Left colon (tissue), 2 donors: ENCODE data around the gene BCORL1. TPM values are rescaled to one million over a fixed set of nuclear protein-coding genes. Genes with fewer than 3 reads are reported as not detected.

Experiments
- ATAC-seq: fragments of 200-7000 bp; cut with Tn5 transposase; one replicate; pipeline ENCODE4 v1.9.1; 2020; ENCODE audit warnings: mild to moderate bottlenecking, moderate library complexity
- DNase-seq, 2 donors: peaks; one replicate each; pipeline ENCODE4 v3.0.0-alpha.2; 2020
- intact Hi-C, 2 donors: fragments of 100-400 bp; cut with DNase I in 1 of 2; cut with micrococcal nuclease in 1 of 2; formaldehyde crosslinking; loops; one replicate each; pipeline versions ENCODE4 v1.11.2 to v1.14.0; 2022; cut with DNase I, micrococcal nuclease
- total RNA-seq, 2 donors: library from RNA; stranded (reverse); fragmentation: NEBNext Ultra II Directional; extraction: Animal tissue kit (Norgen Biotek cat#: 25700); gene quantifications; one replicate each; pipeline ENCODE4 v1.2.1, GENCODE V29; 2021
- donor health status: DM: no; HTN: no; CAD: no.
- donor health status: DM: yes; HTN: yes; CAD: no.

The BCORL1 gene
- total RNA-seq, 2 donors from 2014 or later, result 10.6 to 12.2 TPM

DNA sequence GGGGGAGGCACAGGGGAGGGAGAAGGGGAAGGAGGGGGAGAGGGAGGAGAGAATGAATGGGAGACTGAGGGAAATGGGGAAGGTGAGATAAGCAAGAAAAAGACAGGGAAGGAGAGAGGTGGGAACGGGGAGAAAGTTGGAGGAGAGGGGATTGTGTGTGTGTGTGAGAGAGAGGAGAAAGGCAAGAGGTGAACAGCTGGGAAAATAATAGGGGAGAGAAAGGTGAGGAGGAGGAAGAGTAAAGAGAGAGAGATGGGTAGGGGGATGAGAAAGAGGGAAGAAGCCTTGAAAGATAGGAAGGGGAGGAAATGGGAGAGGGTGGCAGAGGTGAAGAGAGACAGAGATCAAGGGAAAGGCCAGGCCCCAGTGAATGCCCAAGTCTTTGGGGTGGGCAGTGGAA, 20.1 kb downstream of the BCORL1 start:
- DNase-seq (no peak), ATAC-seq (no peak)
- intact Hi-C loops, result no loop called here

DNA sequence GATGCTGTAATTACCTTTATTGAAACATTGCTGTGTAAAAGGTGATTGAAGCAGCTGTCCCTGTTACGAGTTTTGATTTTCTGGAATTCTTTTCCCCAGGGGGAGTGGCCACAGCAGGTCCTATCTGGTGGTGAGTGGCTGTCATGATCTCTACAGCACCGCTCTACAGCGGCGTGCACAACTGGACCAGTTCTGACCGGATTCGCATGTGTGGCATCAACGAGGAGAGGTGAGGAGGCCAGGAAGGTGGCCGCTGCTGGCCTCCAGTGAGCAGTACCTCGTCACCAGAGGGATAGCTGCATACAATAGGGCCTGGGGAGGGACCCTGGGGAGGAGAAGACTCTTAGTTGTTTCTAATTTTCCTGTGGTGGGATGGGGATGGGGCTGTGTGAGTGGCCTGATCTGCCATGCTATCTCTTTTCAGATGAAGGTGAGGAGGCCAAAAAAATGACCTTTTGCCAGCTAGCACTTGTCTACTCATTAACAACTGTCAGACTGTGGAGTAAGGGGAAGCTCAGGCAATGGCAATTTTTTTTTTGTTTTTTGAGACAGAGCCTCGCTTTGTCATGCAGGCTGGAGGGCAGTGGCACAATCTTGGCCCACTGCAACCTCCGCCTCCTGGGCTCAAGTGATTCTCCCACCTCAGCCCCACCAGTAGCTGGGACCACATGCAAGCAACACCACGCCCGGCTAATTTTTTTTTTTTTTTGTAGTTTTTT, 22.8 kb downstream of the BCORL1 start:
- no peak for ATAC-seq
- DNase-seq, result no peak
- intact Hi-C loops, result no loop called here

DNA sequence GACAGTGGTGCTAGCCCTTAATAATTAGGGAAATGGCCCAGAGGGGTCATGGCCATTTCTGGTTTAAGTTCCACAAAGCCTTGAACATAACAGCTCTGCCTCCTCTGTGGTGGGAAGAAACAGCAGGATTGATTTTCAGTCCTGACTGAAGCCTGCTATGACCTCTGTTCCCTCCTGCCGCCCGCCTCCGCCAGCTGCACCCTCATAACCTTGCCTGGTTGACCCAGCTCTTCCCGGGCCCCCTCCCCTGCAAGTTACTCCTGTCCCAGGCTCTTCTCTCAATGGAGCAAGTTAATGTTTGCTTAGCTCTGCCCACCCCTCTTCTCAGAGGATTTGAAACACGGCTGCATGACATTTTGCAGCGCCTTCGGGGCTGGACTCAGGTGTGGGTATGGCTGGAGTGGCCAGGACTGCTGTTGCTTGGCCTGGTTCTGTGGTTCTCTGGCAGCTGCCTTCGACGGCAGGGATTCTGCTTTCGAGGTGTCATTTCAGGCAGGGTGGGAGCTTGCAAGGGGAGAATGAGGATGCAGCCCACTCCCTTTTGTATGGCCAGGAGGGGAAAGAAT, 27.3 kb downstream of the BCORL1 start:
- intact Hi-C loops, result no loop called here
- no peak for ATAC-seq
- DNase-seq, result no peak

DNA sequence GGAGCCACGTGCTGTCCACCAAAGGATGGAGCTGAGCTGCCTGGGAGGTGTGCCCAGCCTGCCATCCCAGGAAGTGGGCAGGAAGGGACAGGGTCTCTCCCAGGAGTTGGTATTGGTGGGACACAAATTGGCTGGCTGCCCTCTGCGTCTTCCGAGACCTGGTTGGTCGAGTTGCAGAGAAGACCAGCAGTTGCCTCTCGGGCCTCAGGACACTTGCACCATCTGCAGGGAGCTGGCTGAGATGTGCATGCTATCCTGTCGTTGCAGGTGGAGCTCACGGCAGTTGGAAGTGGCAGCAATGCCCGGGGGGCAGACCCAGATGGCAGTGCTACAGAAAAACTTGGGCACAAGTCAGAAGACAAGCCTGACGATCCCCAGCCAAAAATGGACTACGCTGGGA, 30.2 kb downstream of the BCORL1 start:
- intact Hi-C loops, result no loop called here
- no peak for DNase-seq
- ATAC-seq, result no peak

DNA sequence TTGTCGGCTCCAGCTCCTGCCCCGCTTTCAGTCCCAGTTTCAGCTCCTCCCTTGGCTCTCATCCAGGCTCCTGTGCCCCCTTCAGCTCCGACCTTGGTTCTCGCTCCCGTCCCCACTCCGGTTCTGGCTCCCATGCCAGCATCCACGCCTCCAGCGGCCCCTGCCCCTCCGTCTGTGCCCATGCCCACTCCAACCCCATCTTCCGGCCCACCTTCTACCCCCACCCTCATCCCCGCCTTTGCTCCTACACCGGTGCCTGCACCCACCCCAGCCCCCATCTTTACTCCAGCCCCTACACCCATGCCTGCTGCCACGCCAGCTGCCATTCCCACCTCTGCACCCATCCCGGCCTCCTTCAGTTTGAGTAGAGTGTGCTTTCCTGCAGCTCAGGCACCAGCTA, 31.2 kb downstream of the BCORL1 start:
- DNase-seq (no peak), ATAC-seq (no peak)
- intact Hi-C loops, result no loop called here

DNA sequence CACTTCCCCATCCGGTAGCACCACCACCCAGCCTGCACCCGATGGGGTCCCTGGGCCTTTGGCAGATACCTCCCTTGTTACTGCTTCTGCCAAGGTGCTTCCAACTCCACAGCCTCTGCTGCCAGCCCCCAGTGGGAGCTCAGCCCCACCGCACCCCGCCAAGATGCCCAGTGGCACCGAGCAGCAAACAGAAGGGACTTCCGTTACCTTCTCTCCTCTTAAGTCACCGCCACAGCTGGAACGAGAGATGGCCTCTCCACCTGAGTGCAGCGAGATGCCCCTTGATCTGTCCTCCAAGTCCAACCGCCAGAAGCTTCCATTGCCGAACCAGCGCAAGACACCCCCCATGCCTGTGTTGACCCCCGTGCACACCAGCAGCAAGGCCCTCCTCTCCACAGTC, 31.9 kb downstream of the BCORL1 start:
- no peak for DNase-seq
- intact Hi-C loops, result no loop called here
- no peak for ATAC-seq

DNA sequence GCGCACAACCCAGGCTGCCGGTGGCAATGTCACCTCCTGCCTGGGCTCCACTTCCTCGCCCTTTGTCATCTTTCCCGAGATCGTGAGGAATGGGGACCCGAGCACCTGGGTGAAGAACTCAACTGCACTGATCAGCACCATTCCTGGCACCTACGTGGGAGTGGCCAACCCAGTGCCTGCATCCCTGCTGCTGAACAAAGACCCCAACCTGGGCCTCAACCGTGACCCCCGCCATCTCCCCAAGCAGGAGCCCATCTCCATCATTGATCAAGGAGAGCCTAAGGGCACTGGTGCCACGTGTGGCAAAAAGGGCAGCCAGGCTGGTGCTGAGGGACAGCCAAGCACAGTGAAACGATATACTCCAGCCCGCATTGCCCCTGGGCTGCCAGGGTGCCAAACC, 32.3 kb downstream of the BCORL1 start:
- intact Hi-C loops, result no loop called here
- ATAC-seq, result no peak
- DNase-seq, result no peak

DNA sequence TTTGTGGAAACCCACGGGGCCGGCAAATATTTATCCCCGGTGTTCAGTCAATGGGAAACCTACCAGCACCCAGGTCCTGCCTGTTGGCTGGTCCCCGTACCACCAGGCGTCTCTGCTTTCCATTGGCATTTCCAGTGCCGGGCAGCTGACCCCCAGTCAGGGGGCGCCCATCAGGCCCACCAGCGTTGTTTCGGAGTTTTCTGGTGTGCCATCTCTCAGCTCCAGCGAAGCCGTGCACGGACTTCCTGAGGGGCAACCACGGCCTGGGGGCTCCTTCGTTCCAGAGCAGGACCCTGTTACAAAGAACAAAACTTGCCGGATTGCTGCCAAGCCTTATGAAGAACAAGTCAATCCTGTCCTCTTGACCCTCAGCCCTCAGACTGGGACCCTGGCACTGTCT, 32.7 kb downstream of the BCORL1 start:
- intact Hi-C loops, result no loop called here
- DNase-seq (no peak), ATAC-seq (no peak)

DNA sequence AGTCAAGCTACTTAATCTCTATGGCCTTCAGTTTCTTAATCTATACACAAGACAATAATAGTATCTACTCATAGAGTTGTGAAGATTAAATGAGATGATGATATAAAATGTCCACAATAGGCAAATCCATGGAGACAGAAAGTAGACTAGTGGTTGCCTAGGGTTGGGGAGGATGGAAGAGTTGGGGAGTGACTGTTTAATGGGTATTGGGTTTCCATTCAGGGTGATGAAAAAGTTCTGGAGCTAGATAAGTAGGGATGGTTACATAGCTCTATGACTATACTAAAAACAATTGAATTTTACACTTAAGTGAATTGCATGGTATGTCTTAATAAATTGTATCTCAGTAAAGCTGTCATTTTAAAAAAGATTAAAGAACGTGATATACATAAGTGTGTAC, 35.7 kb downstream of the BCORL1 start:
- no peak for ATAC-seq
- intact Hi-C loops, result no loop called here
- DNase-seq, result no peak

DNA sequence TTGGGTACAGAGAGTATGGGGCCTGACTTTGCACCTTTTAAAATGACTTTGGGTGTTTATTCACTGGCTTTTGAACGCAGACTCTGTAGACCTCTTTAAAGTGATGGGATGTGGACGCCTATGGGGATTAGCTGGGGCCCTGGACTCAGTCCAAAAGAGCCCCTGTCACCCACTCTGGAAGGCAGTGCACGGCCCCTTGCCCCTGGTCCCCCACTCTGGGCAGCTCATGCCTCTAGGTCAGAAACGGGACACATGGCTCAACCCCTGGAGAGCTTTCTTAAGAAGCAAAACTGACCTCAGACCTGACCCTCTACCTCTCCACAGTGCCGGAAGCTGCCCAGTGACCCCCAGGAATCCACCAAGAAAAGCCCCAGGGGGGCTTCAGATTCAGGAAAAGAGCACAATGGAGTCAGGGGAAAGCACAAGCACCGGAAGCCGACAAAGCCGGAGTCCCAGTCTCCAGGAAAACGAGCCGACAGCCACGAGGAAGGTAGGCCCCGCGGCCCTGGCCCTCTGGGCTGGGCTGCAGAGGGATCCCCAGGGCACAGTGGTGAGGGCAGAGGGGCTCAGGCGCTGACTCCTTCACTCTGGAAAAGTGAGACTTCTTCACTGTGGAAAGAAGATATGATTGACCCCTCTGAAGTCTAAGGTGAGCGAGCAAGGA, 38.4 kb downstream of the BCORL1 start:
- ATAC-seq (no peak), DNase-seq (no peak)
- intact Hi-C loops, result no loop called here

DNA sequence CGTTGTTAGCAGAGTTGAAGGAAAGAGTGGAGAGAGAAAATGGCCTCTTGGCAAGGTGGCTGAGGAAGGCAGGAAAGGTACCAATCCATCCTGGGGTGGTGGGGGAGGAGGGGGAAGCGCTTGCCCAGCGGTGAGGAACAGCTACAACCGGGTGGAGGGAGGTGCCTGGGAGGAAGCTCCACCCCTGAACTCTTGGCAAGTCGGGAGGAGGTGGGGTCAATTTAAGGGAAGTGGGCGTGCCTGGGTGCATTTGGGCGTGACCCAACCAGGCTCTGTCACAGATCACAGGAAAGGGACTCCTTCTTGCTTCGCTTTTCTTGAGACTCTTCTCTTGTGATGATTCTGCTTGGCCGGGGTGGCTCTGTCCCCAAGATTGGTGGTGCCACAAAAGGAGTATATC, 41.7 kb downstream of the BCORL1 start:
- ATAC-seq, result peak; percentile 99
- intact Hi-C loops, result no loop called here
- DNase-seq, result peak; percentile 81 to 85

DNA sequence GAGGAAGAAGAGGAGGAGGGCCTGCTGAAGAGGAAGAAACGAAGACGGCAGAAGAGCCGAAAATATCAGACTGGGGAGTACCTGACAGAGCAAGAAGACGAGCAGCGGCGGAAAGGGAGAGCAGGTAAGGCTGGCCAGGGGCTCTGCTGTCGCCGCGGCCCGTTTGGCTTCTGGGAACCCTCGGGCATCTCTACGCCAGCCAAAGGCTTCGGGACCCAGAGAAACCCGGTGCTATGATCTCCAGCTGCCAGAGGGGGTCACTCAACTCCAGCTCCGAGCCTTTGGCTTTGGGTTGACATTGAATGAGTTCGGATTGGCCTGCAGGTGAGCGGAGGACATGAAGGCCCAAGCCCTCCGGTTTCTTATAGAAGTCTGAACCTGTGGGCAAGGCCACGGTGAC, 42.8 kb downstream of the BCORL1 start:
- ATAC-seq (no peak), DNase-seq (no peak)
- intact Hi-C loops, result no loop called here

DNA sequence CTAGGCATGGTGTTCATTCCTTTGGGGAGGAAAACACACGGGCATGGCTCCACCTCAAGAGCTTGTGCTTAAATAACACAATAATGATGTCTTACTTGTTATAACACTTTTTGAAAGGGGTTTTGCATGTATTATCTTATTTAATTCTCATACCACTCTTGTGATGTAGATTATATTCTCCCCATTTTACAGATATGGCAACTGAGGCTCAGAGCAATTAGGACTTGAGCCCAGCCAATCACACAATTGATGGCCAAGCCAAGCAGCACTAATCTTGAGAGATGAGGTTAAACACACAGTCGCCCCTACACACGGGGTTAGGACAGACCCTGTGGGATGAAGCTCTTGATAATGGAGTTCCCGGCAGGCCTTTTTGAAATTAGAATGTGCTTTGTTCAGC, 45.1 kb downstream of the BCORL1 start:
- no peak for DNase-seq
- no peak for ATAC-seq
- intact Hi-C loops, result no loop called here

DNA sequence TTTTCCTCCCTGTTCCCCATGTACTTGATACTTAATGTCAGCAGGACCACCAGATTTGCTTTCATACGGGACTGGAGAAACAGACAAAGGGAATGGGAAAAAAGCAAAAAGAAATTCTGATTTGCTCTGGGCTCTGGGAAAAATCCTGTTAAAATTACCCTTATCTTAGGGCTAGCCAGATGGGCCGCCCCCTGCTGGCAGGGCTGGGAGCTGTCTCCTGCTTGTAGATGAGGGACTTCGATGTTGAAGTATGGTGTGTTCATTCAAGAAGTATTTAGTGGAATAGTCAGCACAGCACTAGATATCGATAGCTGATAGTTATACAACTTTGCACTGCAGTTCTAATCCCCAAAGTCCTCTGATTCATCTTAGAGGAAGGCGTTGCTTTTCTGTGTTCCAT, 45.8 kb downstream of the BCORL1 start:
- DNase-seq (peak in 1 of 2 donors; percentile 71), ATAC-seq (peak; percentile 52)
- intact Hi-C loops, result loop anchor here in 1 of 2 donors (2.0 kb wide), 1 partner anchor 101 kb away; no protein-coding TSS in a partner anchor

DNA sequence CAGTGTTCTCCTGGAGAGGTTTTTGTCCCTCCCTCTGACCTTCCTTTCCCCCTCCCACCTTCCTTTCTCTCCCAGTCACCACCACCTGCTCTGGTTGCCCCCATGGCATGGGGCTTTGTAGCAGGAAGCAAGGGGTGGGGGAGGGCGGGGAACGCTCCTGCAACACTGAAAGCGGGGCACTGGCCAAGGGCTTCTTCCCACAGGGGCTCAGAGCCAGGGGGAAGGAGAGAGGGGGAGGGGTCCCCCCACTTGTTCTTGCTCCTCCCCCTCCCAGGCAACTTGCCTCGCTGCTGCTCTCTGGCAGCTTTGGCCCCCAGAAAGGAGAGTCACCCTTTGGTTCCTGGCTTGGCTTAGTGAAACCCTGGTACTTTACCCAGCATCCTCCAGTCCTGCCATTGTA, 48.4 kb downstream of the BCORL1 start:
- no peak for ATAC-seq
- intact Hi-C loops, result no loop called here
- DNase-seq, result no peak

DNA sequence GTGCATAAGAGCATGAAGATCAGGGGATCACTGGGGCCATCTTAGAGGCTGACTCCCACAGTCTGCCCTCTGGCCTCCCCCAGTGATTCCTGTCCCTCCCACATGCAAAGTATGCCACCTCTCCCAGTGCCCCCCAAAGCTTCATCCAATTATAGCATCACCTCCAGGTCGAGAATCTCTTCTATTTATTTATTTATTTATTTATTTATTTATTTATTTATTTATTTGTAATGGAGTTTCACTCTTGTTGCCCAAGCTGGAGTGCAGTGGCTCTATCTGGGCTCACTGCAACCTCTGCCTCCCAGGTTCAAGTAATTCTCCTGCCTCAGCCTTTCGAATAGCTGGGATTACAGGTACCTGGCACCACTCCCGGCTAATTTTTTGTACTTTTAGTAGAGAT, 50.1 kb downstream of the BCORL1 start:
- intact Hi-C loops, result no loop called here

DNA sequence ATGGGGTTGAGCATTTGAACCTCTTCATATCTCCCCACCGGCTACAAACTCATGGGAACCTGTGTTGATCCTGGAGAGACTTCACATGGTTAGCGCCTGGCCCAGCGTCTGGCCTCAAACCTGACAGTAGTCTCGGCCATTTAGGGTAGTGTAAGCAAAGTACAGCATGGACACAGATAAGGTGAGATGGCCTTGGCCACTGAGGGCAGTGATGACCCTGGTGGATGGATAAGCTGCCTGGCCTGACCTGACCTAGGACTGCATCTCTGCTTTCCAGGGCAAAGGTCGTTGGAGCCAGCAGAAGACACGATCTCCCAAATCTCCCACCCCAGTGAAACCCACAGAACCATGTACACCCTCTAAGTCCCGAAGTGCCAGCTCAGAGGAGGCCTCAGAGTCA, 51.7 kb downstream of the BCORL1 start:
- intact Hi-C loops, result no loop called here
- DNase-seq (no peak), ATAC-seq (no peak)

More for the DNA sequence above, 50.1 kb downstream of the BCORL1 start:
- no peak for ATAC-seq
- DNase-seq, result no peak

DNA sequence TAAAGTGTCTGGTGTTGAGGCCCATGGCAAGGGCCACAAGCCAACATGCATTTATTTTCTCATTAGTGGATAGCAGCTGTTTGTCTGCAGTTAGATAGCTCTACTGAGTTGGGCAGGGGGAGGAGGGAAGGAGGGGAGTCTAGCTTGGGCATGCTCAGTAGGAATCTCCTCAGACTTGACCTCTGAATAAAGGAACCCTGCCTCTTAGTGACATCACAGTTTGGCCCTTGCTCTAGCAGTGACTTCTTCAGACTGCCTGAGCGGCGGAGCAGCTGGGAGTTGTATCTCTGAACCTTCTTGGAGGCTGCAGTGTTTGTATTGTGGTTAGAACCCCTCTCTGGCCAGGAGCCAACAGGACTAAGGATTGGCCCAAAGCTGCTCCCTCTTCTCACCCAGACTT, 57.4 kb downstream of the BCORL1 start:
- ATAC-seq (no peak), DNase-seq (no peak)
- intact Hi-C loops, result no loop called here

DNA sequence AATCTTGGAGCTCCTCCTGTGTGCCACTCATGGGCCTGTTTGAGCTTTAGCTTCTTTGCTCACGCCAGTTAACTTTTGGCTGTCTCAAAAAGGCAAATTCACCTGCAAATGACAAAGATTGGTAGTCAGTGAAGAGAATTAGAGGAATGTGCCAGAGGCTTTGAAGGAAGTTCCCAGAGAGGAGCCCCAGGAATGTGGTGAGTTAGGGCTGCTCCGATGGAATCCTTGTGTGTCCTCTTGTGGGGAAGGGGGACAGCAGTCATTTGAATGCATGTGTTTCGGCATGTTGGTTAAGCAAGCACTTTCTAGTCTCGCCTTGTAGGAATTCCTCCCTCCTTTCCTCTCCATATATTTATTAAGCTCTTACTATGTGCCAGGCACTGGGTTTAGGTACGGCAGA, 65.0 kb downstream of the BCORL1 start:
- DNase-seq, result no peak
- no peak for ATAC-seq
- intact Hi-C loops, result no loop called here

DNA sequence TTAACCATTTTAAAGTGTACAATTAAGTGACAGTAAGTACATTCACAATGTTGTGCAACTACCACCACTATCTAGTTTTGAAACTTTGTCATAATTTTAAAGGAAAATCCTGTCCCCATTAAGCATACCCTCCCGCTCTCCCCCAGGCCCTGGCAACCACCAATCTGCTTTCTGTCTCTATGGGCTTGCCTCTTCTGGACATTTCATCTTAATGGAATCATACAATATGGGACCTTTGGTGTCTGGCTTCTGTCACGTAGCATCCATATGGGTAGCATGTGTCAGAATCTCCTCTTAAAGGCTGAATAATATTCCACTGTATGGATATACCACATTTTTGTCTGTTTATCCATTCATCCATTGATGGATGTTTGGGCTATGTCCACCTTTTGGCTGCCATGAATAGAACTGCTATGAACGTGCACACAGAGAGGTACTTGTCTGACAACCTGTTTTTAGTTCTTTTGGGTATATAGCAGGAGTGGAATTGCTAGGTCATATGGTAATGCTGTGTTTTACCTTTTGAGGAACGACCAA, 66.3 kb downstream of the BCORL1 start:
- DNase-seq (no peak), ATAC-seq (no peak)
- intact Hi-C loops, result no loop called here
